ENCODE data around the gene OAS1. TPM values are rescaled to one million over a fixed set of nuclear protein-coding genes. Genes with fewer than 3 reads are reported as not detected.

The OAS1 gene
- total RNA-seq, 1 experiment from 2014 or later: 1.5 TPM

GRCh38 chr12:112870267-112870980 lies 36.3 kb upstream of the OAS1 start:
- Mint-ChIP-seq H3K36me3 (ENCODE audit: insufficient read depth, unreplicated experiment) (peaks cover 9% of the 10 kb centered on the region), H3K27ac (ENCODE audit: low read depth, unreplicated experiment) (no peak overlapping the region), H3K4me3 (ENCODE audit: unreplicated experiment) (no peak overlapping the region), H3K27me3 (ENCODE audit: insufficient read depth, unreplicated experiment) (peaks cover 76% of the 10 kb centered on the region), H3K4me1 (ENCODE audit: insufficient read depth, unreplicated experiment) (no peaks in the 10 kb centered on the region), H3K9me3 (ENCODE audit: unreplicated experiment) (no peaks in the 10 kb centered on the region)
- intact Hi-C loops (cut with micrococcal nuclease): no loop called here
- ChIA-PET POLR2A (no interaction called here), CTCF (no interaction called here)
- no peak for DNase-seq (ENCODE audit: unreplicated experiment)
- BruUV-seq (replicated peaks): no TSS peak
- TF ChIP-seq CTCF (IDR thresholded peaks at IDR 0.05; ENCODE audit: unreplicated experiment): no peak

GRCh38 chr12:112875608-112876007 lies 31.2 kb upstream of the OAS1 start:
- H3K27me3 Mint-ChIP-seq (ENCODE audit: insufficient read depth, unreplicated experiment): peaks cover 80% of the 10 kb centered on the region
- intact Hi-C loops (cut with micrococcal nuclease): no loop called here
- H3K4me1 Mint-ChIP-seq (ENCODE audit: insufficient read depth, unreplicated experiment): no peaks in the 10 kb centered on the region
- H3K9me3 Mint-ChIP-seq (ENCODE audit: unreplicated experiment): no peaks in the 10 kb centered on the region
- POLR2A ChIA-PET: no interaction called here
- TF ChIP-seq CTCF (IDR thresholded peaks at IDR 0.05; ENCODE audit: unreplicated experiment): no peak
- CTCF ChIA-PET: interaction anchor here (0.7 to 1.1 kb wide), 2 partner anchors 19 to 25 kb away, joined by 3 read pairs; no protein-coding TSS in a partner anchor
- BruUV-seq (replicated peaks): no TSS peak
- no peak overlapping the region for H3K27ac Mint-ChIP-seq (ENCODE audit: low read depth, unreplicated experiment)
- H3K36me3 Mint-ChIP-seq (ENCODE audit: insufficient read depth, unreplicated experiment): peaks cover 4% of the 10 kb centered on the region
- H3K4me3 Mint-ChIP-seq (ENCODE audit: unreplicated experiment): no peak overlapping the region
- DNase-seq (ENCODE audit: unreplicated experiment): no peak

GRCh38 chr12:112876506-112876905 lies 30.3 kb upstream of the OAS1 start:
- Mint-ChIP-seq H3K36me3 (ENCODE audit: insufficient read depth, unreplicated experiment) (peaks cover 4% of the 10 kb centered on the region), H3K27me3 (ENCODE audit: insufficient read depth, unreplicated experiment) (peaks cover 89% of the 10 kb centered on the region), H3K4me3 (ENCODE audit: unreplicated experiment) (no peak overlapping the region), H3K4me1 (ENCODE audit: insufficient read depth, unreplicated experiment) (no peaks in the 10 kb centered on the region), H3K27ac (ENCODE audit: low read depth, unreplicated experiment) (no peak overlapping the region), H3K9me3 (ENCODE audit: unreplicated experiment) (no peaks in the 10 kb centered on the region)
- TF ChIP-seq CTCF (IDR thresholded peaks at IDR 0.05; ENCODE audit: unreplicated experiment): no peak
- no TSS peak for BruUV-seq (replicated peaks)
- POLR2A ChIA-PET: interaction anchor here (0.6 kb wide), 1 partner anchor 37 kb away, joined by 3 read pairs; no protein-coding TSS in a partner anchor
- no peak for DNase-seq (ENCODE audit: unreplicated experiment)
- intact Hi-C loops (cut with micrococcal nuclease): no loop called here
- CTCF ChIA-PET: interaction anchor here (1.1 kb wide), 1 partner anchor 20 kb away, joined by 3 read pairs; no protein-coding TSS in a partner anchor

- BruUV-seq (replicated peaks): no TSS peak
- no peak overlapping the region for H3K4me3 Mint-ChIP-seq (ENCODE audit: unreplicated experiment)
- H3K27ac Mint-ChIP-seq (ENCODE audit: low read depth, unreplicated experiment): no peak overlapping the region
- ChIA-PET CTCF (no interaction called here), POLR2A (interaction anchor here (0.6 kb wide), 1 partner anchor 37 kb away, joined by 3 read pairs; no protein-coding TSS in a partner anchor)
- DNase-seq (ENCODE audit: unreplicated experiment): no peak
- no peaks in the 10 kb centered on the region for H3K9me3 Mint-ChIP-seq (ENCODE audit: unreplicated experiment)
- peaks cover 90% of the 10 kb centered on the region for H3K27me3 Mint-ChIP-seq (ENCODE audit: insufficient read depth, unreplicated experiment)
- H3K4me1 Mint-ChIP-seq (ENCODE audit: insufficient read depth, unreplicated experiment): no peaks in the 10 kb centered on the region
- peaks cover 4% of the 10 kb centered on the region for H3K36me3 Mint-ChIP-seq (ENCODE audit: insufficient read depth, unreplicated experiment)
- no peak for TF ChIP-seq CTCF (IDR thresholded peaks at IDR 0.05; ENCODE audit: unreplicated experiment)
- intact Hi-C loops (cut with micrococcal nuclease): no loop called here
These were observed 29.8 kb upstream of the OAS1 start for GRCh38 chr12:112877006-112877405.

All from MCF 10A (cell line).